OCI-LY1 (cell line): ENCODE measurements around the gene RNF217.

ENCODE experiments used
- H2AFZ ChIP-seq: fragments of 200-600 bp; sonication (generic), shearing (Covaris generic); 2 replicates; pipeline ENCODE4 v1.6.0; 2014; ENCODE audit warnings: antibody characterized with exemption, mild to moderate bottlenecking, low read length
- H3F3A ChIP-seq: fragments of 200-600 bp; sonication (generic), shearing (Covaris generic); 2 replicates; pipeline ENCODE4 v1.6.0; 2014; ENCODE audit warnings: mild to moderate bottlenecking, antibody characterized with exemption, low read length, moderate library complexity; ENCODE audit not compliant: insufficient read depth
- H3K27ac ChIP-seq: fragments of 200-600 bp; sonication (generic); 2 replicates; pipeline ENCODE4 v1.5.1; 2014; ENCODE audit warnings: low read length, mixed run types, mild to moderate bottlenecking, low read depth; ENCODE audit not compliant: poor library complexity, severe bottlenecking
- H3K27me3 ChIP-seq: fragments of 200-600 bp; sonication (generic); 2 replicates; pipeline ENCODE4 v1.6.0; 2014; ENCODE audit warnings: antibody characterized with exemption, mild to moderate bottlenecking, low read length, moderate library complexity; ENCODE audit not compliant: insufficient read depth
- H3K36me3 ChIP-seq: fragments of 200-600 bp; sonication (generic); 2 replicates; pipeline ENCODE4 v1.6.1; 2014; ENCODE audit warnings: mild to moderate bottlenecking, antibody characterized with exemption, low read length, moderate library complexity, mixed read lengths; ENCODE audit not compliant: insufficient read depth
- H3K4me1 ChIP-seq: fragments of 200-600 bp; sonication (generic); 2 replicates; pipeline ENCODE4 v1.5.1; 2014; ENCODE audit warnings: mild to moderate bottlenecking, low read length, moderate library complexity; ENCODE audit not compliant: insufficient read depth, severe bottlenecking
- H3K4me2 ChIP-seq: fragments of 200-600 bp; sonication (generic), shearing (Covaris generic); 2 replicates; pipeline ENCODE4 v1.6.1; 2014; ENCODE audit warnings: low read length
- H3K4me3 ChIP-seq: fragments of 200-600 bp; sonication (generic); 2 replicates; pipeline ENCODE4 v1.5.1; 2014; ENCODE audit warnings: low read length, low read depth, mild to moderate bottlenecking, mixed read lengths; ENCODE audit not compliant: poor library complexity, severe bottlenecking
- H3K79me2 ChIP-seq: fragments of 200-600 bp; shearing (Covaris generic); 2 replicates; pipeline ENCODE4 v1.6.1; 2016; ENCODE audit warnings: mixed run types, low read length, mixed read lengths; ENCODE audit not compliant: insufficient read depth
- H3K9ac ChIP-seq: fragments of 200-600 bp; sonication (generic), shearing (Covaris generic); 2 replicates; pipeline ENCODE4 v1.6.1; 2014; ENCODE audit warnings: mild to moderate bottlenecking, low read length, mixed read lengths
- H3K9me2 ChIP-seq: fragments of 200-600 bp; sonication (generic), shearing (Covaris generic); 2 replicates; pipeline ENCODE4 v1.6.1; 2014; ENCODE audit warnings: low read depth, mild to moderate bottlenecking, low read length, mixed read lengths
- H3K9me3 ChIP-seq: fragments of 200-600 bp; shearing (Covaris generic); 2 replicates; pipeline ENCODE4 v1.6.1; 2014; ENCODE audit warnings: low read length, mixed read lengths
- H4K20me1 ChIP-seq: fragments of 200-600 bp; sonication (generic), shearing (Covaris generic); 2 replicates; pipeline ENCODE4 v1.6.0; 2016; ENCODE audit warnings: mild to moderate bottlenecking, low read length; ENCODE audit not compliant: insufficient read depth
- EZH2 ChIP-seq: fragments of 200-600 bp; sonication (generic), shearing (Covaris generic); IDR thresholded peaks from 2 replicates; pipeline ENCODE4 v1.8.0; 2017; ENCODE audit warnings: borderline replicate concordance, mixed run types, mild to moderate bottlenecking, antibody characterized with exemption, low read length, moderate library complexity, mixed read lengths
- TF ChIP-seq, protein P1 (sequence below): fragments of 200-600 bp; sonication (generic), shearing (Covaris generic); IDR thresholded peaks from 2 replicates; pipeline ENCODE4 v1.5.1; 2017; ENCODE audit warnings: mild to moderate bottlenecking, antibody characterized with exemption, low read length, moderate library complexity, mixed read lengths

The RNF217 gene

DNA sequence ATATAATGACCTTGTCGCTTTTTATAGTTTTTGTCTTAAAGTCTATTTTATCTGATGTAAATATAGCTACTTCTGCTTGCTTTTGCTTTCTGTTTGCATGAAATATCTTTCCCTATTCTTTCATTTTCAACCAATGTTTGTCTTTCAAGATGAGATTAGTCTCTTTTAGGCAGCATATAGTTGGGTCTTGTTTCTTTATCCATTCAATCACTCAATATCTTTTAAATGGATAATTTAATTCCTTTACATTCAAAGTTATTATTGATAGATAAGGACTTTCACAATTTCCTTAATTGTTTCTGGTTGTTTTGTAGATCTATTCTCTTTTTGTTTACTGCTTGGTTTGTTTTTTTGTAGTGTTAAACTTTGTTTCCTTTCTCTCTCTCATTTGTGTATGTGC is 147.8 kb downstream of the RNF217 start:
- Histone ChIP-seq H3K36me3 (no peaks in the 10 kb centered on the region), H3K27ac (no peak overlapping the region), H4K20me1 (no peaks in the 10 kb centered on the region), H3K9ac (no peak overlapping the region), H2AFZ (no peak overlapping the region), H3F3A (no peaks in the 10 kb centered on the region), H3K79me2 (no peaks in the 10 kb centered on the region), H3K27me3 (no peaks in the 10 kb centered on the region), H3K4me3 (no peak overlapping the region), H3K9me3 (peaks cover 4% of the 10 kb centered on the region; the same call in 1 of the 2 replicates), H3K4me1 (no peaks in the 10 kb centered on the region), H3K9me2 (no peaks in the 10 kb centered on the region), H3K4me2 (no peak overlapping the region)
- TF ChIP-seq EZH2, result no peak
- TF ChIP-seq, protein P1, sequence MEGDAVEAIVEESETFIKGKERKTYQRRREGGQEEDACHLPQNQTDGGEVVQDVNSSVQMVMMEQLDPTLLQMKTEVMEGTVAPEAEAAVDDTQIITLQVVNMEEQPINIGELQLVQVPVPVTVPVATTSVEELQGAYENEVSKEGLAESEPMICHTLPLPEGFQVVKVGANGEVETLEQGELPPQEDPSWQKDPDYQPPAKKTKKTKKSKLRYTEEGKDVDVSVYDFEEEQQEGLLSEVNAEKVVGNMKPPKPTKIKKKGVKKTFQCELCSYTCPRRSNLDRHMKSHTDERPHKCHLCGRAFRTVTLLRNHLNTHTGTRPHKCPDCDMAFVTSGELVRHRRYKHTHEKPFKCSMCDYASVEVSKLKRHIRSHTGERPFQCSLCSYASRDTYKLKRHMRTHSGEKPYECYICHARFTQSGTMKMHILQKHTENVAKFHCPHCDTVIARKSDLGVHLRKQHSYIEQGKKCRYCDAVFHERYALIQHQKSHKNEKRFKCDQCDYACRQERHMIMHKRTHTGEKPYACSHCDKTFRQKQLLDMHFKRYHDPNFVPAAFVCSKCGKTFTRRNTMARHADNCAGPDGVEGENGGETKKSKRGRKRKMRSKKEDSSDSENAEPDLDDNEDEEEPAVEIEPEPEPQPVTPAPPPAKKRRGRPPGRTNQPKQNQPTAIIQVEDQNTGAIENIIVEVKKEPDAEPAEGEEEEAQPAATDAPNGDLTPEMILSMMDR, result no peak

DNA sequence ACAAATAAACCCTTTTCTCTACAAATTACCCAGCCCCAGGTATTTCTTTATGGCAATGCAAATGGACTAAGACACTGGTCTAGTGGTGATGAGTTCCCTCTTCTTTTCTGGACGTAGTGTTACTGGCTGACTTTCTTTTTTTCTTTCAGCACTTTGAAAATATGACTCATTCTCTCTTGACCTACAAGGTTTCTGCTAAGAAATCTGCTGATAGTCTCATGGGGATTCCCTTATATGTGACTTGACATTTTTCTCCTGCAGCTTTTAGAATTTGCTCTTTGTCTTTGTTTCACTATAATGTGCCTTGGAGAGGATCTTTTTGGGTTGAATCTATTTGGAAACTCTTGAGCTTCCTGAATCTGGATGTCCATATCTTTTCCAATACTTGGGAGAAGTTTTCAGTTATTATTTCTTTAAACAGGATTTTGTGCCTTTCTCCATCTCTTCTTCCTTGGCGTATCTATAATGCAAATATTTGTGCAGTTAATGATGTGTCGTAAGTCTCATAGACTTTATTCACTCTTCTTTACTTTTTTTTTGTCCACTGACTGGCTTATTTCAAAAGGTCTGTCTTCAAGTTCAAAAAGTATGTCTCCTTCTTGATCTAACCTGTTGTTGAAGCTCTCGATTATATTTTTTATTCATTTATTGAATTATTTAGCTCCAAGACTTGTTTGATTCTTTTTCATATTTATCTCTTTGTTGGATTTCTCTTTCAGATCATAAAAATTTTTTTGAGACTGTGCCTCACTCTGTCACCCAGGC is 149.2 kb downstream of the RNF217 start:
- no peaks in the 10 kb centered on the region for H4K20me1 ChIP-seq
- no peaks in the 10 kb centered on the region for H3K4me1 ChIP-seq

DNA sequence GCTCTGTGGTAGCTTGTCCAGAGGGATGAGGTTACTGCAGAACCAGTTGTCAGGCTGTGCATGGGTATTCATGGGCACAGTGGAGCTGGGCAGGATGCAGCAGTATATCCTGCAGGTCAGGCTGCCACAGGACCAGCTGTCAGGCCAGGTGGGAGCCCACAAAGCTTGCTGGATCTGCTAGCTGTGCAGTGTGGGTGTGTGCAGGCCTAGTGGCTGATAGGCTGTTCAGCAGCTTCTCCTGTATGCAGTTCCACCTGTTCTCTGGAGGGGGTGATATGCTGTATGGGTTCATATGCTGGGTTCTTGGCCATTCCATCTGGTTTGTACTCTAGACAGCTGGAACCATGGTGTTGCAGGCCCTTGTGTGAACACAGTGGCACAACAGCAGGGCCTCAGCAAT is 150.7 kb downstream of the RNF217 start:
- Histone ChIP-seq H3K4me1 (no peaks in the 10 kb centered on the region), H3K9ac (no peak overlapping the region), H3K36me3 (no peaks in the 10 kb centered on the region), H4K20me1 (no peaks in the 10 kb centered on the region), H3K4me3 (no peak overlapping the region), H3K4me2 (no peak overlapping the region), H3K27ac (no peak overlapping the region), H3K27me3 (no peaks in the 10 kb centered on the region), H2AFZ (no peak overlapping the region), H3K9me2 (no peaks in the 10 kb centered on the region), H3F3A (no peaks in the 10 kb centered on the region), H3K9me3 (peaks cover 4% of the 10 kb centered on the region; the same call in 1 of the 2 replicates), H3K79me2 (no peaks in the 10 kb centered on the region)
- TF ChIP-seq, protein P1, result no peak
- TF ChIP-seq EZH2, result no peak

More for the DNA sequence above, 149.2 kb downstream of the RNF217 start:
- no peak overlapping the region for H3K4me2 ChIP-seq
- no peaks in the 10 kb centered on the region for H3K27me3 ChIP-seq
- no peaks in the 10 kb centered on the region for H3K36me3 ChIP-seq
- no peaks in the 10 kb centered on the region for H3K79me2 ChIP-seq
- H3K27ac ChIP-seq, result no peak overlapping the region
- H3F3A ChIP-seq, result no peaks in the 10 kb centered on the region
- no peak overlapping the region for H3K9ac ChIP-seq
- no peak overlapping the region for H2AFZ ChIP-seq
- no peak overlapping the region for H3K4me3 ChIP-seq
- H3K9me3 ChIP-seq, result peaks cover 4% of the 10 kb centered on the region; the same call in 1 of the 2 replicates
- TF ChIP-seq EZH2, result no peak
- TF ChIP-seq, protein P1, result no peak
- H3K9me2 ChIP-seq, result no peaks in the 10 kb centered on the region
